OCI-LY7 (cell line): ENCODE data around the gene SPATA13. TPM values are rescaled to one million over a fixed set of nuclear protein-coding genes. Genes with fewer than 3 reads are reported as not detected.

ENCODE experiments used
- BruUV-seq: library from RNA; stranded (reverse); fragments of 400-500 nt; replicated peaks from 2 replicates; lab custom pipeline; 2021; lab: Mats Ljungman, UMichigan
- CTCF ChIA-PET: fragments of 300-600 bp; sonication (Branson Sonifier 250); formaldehyde crosslinking; loops from one replicate; lab custom pipeline; 2022; ENCODE audit warnings: antibody characterized with exemption; ENCODE audit not compliant: unreplicated experiment; lab: Charles Lee
- POLR2A ChIA-PET: fragments of 300-600 bp; sonication (Branson Sonifier 250); formaldehyde crosslinking; loops from one replicate; lab custom pipeline; 2022; ENCODE audit warnings: antibody characterized with exemption; lab: Charles Lee
- DNase-seq: peaks from one replicate; pipeline ENCODE4 v3.0.0-alpha.2; 2015; ENCODE audit warnings: low spot score
- H2AFZ ChIP-seq: fragments of 200-600 bp; sonication (generic), shearing (Covaris generic); 2 replicates; pipeline ENCODE4 v1.6.1; 2014; ENCODE audit warnings: mild to moderate bottlenecking, antibody characterized with exemption, low read length, moderate library complexity
- H3K27ac ChIP-seq: fragments of 200-600 bp; sonication (generic); 2 replicates; pipeline ENCODE4 v1.5.1; 2014; ENCODE audit warnings: mixed run types, low read depth, mild to moderate bottlenecking, moderate library complexity, low read length, inconsistent platforms; ENCODE audit not compliant: poor library complexity, severe bottlenecking
- H3K36me3 ChIP-seq: fragments of 200-600 bp; sonication (generic); 2 replicates; pipeline ENCODE4 v1.6.1; 2014; ENCODE audit warnings: mild to moderate bottlenecking, antibody characterized with exemption, low read length, moderate library complexity, mixed read lengths; ENCODE audit not compliant: insufficient read depth
- H3K4me1 ChIP-seq: fragments of 200-600 bp; sonication (generic); 2 replicates; pipeline ENCODE4 v1.5.1; 2014; ENCODE audit warnings: mild to moderate bottlenecking, low read length; ENCODE audit not compliant: insufficient read depth, poor library complexity, severe bottlenecking
- H3K4me2 ChIP-seq: fragments of 200-600 bp; sonication (generic); 2 replicates; pipeline ENCODE4 v1.6.1; 2014; ENCODE audit warnings: mild to moderate bottlenecking, low read length
- H3K4me3 ChIP-seq: fragments of 200-600 bp; sonication (generic); 2 replicates; pipeline ENCODE4 v1.5.1; 2014; ENCODE audit warnings: mild to moderate bottlenecking, low read depth, low read length; ENCODE audit not compliant: poor library complexity, severe bottlenecking
- H3K79me2 ChIP-seq: fragments of 200-600 bp; sonication (generic); 2 replicates; pipeline ENCODE4 v1.6.1; 2016; ENCODE audit warnings: low read depth, mild to moderate bottlenecking, low read length, moderate library complexity, mixed read lengths; ENCODE audit not compliant: insufficient read depth
- H3K9me2 ChIP-seq: fragments of 200-600 bp; sonication (generic); 2 replicates; pipeline ENCODE4 v1.6.1; 2016; ENCODE audit warnings: mild to moderate bottlenecking, low read length, mixed read lengths; ENCODE audit not compliant: insufficient read depth
- H3K9me3 ChIP-seq: fragments of 200-600 bp; sonication (generic); 2 replicates; pipeline ENCODE4 v1.6.1; 2014; ENCODE audit warnings: mild to moderate bottlenecking, mixed run types, low read length, mixed read lengths
- H4K20me1 ChIP-seq: fragments of 200-600 bp; sonication (generic); 2 replicates; pipeline ENCODE4 v1.6.1; 2014; ENCODE audit warnings: mild to moderate bottlenecking, antibody characterized with exemption, low read length, moderate library complexity, mixed read lengths; ENCODE audit not compliant: insufficient read depth
- EZH2phosphoT487 ChIP-seq: fragments of 200-600 bp; sonication (generic); IDR thresholded peaks from 2 replicates; pipeline ENCODE4 v1.6.1; 2018; ENCODE audit warnings: low read depth, borderline replicate concordance, mild to moderate bottlenecking, mixed run types, antibody characterized with exemption, low read length, moderate library complexity, mixed read lengths
- intact Hi-C: fragments of 100-400 bp; cut with micrococcal nuclease; formaldehyde crosslinking; loops from one replicate; pipeline ENCODE4 v1.10.0; 2022; ENCODE audit not compliant: unreplicated experiment
- total RNA-seq, 2 experiments: library from RNA; depleted of rRNA in 1 of 2; stranded (reverse); fragments of >200 nt in 1 of 2; shearing (Covaris generic) in 1 of 2; gene quantifications; 2 replicates each; pipeline ENCODE4 v1.2.3, GENCODE V29; 2014 to 2022
- TF ChIP-seq, protein P1 (sequence below): fragments of 200-600 bp; sonication (generic); conservative IDR thresholded peaks from 2 replicates; pipeline ENCODE4 v1.5.1; 2014; ENCODE audit warnings: mild to moderate bottlenecking, antibody characterized with exemption, low read length, moderate library complexity, mixed read lengths

Gene SPATA13
- total RNA-seq, 2 experiments from 2014 or later, result 3.8 to 32.4 TPM

DNA sequence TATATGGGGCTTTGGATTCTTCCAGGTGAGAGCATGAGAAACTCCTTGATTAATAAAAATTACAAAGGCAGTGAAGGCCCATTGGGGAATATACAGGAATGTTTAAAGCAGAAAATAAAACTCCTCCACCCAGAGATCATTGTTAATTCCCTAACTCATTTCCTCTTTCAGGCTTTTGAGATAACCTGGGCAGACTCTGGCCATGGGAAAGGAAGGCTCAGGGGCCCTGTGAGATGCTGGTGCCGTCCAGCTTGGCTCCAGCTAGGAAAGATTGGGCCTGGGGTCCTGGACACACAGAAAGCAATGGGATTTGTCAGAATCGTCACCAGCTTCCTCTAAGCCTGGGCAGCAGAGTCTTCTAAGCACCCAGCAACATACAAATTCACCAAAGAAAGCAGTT lies 36.8 kb upstream of the SPATA13 start:
- ChIA-PET CTCF (no interaction called here), POLR2A (no interaction called here)
- intact Hi-C loops, result no loop called here
- Histone ChIP-seq H3K36me3 (no peaks in the 10 kb centered on the region), H2AFZ (no peak overlapping the region), H3K9me2 (no peaks in the 10 kb centered on the region), H3K4me3 (no peak overlapping the region), H4K20me1 (no peaks in the 10 kb centered on the region), H3K4me2 (no peak overlapping the region), H3K27ac (no peak overlapping the region), H3K4me1 (peaks cover 4% of the 10 kb centered on the region), H3K79me2 (no peaks in the 10 kb centered on the region), H3K9me3 (no peaks in the 10 kb centered on the region)
- BruUV-seq, result no TSS peak
- no peak for DNase-seq
- TF ChIP-seq, protein P1, sequence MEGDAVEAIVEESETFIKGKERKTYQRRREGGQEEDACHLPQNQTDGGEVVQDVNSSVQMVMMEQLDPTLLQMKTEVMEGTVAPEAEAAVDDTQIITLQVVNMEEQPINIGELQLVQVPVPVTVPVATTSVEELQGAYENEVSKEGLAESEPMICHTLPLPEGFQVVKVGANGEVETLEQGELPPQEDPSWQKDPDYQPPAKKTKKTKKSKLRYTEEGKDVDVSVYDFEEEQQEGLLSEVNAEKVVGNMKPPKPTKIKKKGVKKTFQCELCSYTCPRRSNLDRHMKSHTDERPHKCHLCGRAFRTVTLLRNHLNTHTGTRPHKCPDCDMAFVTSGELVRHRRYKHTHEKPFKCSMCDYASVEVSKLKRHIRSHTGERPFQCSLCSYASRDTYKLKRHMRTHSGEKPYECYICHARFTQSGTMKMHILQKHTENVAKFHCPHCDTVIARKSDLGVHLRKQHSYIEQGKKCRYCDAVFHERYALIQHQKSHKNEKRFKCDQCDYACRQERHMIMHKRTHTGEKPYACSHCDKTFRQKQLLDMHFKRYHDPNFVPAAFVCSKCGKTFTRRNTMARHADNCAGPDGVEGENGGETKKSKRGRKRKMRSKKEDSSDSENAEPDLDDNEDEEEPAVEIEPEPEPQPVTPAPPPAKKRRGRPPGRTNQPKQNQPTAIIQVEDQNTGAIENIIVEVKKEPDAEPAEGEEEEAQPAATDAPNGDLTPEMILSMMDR, result no peak
- TF ChIP-seq EZH2phosphoT487, result no peak

DNA sequence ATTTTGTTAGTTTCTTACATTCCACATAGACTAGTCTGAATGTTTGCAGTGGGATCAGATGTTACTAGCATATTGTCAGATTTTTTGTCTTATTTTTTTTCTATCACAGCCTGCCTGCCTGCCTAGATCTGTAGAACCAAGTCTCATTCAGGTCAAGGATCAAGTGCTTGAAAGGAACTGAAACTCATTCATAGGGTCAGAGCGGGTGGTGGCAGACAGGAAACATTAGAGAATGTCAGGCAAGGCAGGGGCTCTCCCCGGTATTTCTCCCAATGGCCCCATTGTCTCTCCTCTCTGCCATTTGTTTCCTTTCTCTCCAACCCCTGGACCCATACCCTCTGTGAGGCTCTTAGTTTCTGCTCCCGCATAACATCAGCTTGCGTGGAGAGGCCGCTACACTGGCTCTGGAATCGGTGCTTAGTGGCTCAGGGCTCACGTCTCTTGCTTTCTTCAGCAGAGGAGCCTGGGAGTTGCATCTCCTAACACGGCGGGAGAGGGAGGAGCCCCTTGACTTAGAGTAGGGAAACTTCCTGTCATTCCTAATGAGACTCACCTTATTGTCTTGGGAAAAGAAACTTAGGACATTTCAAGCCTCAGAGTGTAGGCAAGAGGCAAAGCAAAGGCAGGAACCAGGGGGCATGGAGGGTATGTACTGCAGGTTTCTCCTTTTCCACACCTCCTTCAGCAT lies 35.6 kb upstream of the SPATA13 start:
- POLR2A ChIA-PET, result no interaction called here
- intact Hi-C loops, result no loop called here
- peaks cover 4% of the 10 kb centered on the region for H3K4me1 ChIP-seq
- CTCF ChIA-PET, result no interaction called here
- H3K27ac ChIP-seq, result no peak overlapping the region
- H2AFZ ChIP-seq, result no peak overlapping the region
- H3K4me2 ChIP-seq, result no peak overlapping the region
- no peaks in the 10 kb centered on the region for H4K20me1 ChIP-seq
- peak; percentile 44 for DNase-seq
- no peaks in the 10 kb centered on the region for H3K36me3 ChIP-seq
- H3K79me2 ChIP-seq, result no peaks in the 10 kb centered on the region
- no peaks in the 10 kb centered on the region for H3K9me3 ChIP-seq
- no TSS peak for BruUV-seq
- no peak overlapping the region for H3K4me3 ChIP-seq
- H3K9me2 ChIP-seq, result no peaks in the 10 kb centered on the region
- TF ChIP-seq, protein P1, result no peak
- no peak for TF ChIP-seq EZH2phosphoT487

DNA sequence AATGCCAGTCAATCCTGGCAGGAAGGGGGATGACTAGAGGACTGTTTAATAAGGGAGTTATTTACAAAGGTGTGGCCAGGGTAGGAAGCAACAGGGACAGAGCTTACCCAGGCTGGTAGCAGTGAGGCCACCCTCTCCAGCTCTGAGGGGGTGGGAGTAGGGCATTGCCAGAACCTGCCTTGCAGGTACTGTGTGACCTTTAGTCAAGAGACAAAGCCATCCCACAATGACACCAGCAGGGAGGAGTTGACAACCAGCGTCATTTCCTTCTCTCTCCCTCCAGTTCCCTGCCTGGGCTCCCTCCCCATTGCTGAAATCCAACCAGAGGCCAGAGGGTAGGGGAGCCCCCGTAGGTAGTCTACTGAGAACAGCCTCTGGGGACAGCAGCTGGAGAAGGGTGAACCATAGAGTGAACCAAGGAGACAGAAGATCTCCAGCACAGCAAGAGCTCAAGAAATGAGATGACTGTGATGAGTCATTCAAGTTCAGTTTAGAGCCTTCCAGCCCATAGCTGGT lies 33.3 kb upstream of the SPATA13 start:
- TF ChIP-seq, protein P1, result no peak
- no peak for TF ChIP-seq EZH2phosphoT487
- intact Hi-C loops, result no loop called here
- H3K79me2 ChIP-seq, result no peaks in the 10 kb centered on the region
- POLR2A ChIA-PET, result no interaction called here
- no peaks in the 10 kb centered on the region for H3K9me2 ChIP-seq
- no peak overlapping the region for H3K4me2 ChIP-seq
- H2AFZ ChIP-seq, result no peak overlapping the region
- no peak overlapping the region for H3K4me3 ChIP-seq
- DNase-seq, result no peak
- BruUV-seq, result no TSS peak
- no peaks in the 10 kb centered on the region for H4K20me1 ChIP-seq
- CTCF ChIA-PET, result no interaction called here
- H3K36me3 ChIP-seq, result no peaks in the 10 kb centered on the region
- H3K4me1 ChIP-seq, result peaks cover 4% of the 10 kb centered on the region
- H3K27ac ChIP-seq, result no peak overlapping the region
- 0 out of 2 replicates have a peak, but pooled peaks cover 8% of the 10 kb centered on the region for H3K9me3 ChIP-seq
